Esophagus squamous epithelium (tissue), 4 donors: Measurements from ENCODE around the gene ABCB8.

ENCODE experiments used
- POLR2A ChIP-seq, 4 donors: fragments of 450-650 bp; IDR thresholded peaks; one replicate each; pipeline ENCODE4 v1.6.1; 2017; ENCODE audit warnings: antibody characterized with exemption in 4 of 4, mild to moderate bottlenecking in 4 of 4, moderate library complexity in 3 of 4
- TF ChIP-seq, protein P1 (sequence below), 6 experiments: fragments of 450-650 bp in 4 of 6; fragments of 200-600 bp in 2 of 6; sonication (generic) in 2 of 6; IDR thresholded peaks; one replicate each; pipeline ENCODE4 v1.5.1; 2016 to 2019; ENCODE audit warnings: antibody characterized with exemption in 6 of 6, mild to moderate bottlenecking in 4 of 6, moderate library complexity in 4 of 6

DNA sequence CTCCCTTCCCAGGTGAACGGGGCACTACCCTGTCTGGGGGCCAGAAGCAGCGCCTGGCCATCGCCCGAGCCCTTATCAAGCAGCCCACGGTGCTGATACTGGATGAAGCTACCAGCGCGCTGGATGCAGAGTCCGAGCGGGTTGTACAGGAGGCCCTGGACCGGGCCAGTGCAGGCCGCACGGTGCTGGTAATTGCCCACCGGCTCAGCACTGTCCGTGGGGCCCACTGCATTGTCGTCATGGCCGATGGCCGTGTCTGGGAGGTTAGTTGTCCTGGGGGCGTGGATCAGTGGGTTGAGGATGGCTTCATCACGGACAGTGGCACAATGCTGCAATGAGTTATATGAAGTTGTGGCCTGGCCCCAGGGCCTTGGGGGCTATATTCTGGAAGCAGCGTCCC is 15.7 kb downstream of the ABCB8 start:
- TF ChIP-seq, protein P1, sequence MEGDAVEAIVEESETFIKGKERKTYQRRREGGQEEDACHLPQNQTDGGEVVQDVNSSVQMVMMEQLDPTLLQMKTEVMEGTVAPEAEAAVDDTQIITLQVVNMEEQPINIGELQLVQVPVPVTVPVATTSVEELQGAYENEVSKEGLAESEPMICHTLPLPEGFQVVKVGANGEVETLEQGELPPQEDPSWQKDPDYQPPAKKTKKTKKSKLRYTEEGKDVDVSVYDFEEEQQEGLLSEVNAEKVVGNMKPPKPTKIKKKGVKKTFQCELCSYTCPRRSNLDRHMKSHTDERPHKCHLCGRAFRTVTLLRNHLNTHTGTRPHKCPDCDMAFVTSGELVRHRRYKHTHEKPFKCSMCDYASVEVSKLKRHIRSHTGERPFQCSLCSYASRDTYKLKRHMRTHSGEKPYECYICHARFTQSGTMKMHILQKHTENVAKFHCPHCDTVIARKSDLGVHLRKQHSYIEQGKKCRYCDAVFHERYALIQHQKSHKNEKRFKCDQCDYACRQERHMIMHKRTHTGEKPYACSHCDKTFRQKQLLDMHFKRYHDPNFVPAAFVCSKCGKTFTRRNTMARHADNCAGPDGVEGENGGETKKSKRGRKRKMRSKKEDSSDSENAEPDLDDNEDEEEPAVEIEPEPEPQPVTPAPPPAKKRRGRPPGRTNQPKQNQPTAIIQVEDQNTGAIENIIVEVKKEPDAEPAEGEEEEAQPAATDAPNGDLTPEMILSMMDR (IDR thresholded peaks at IDR 0.05): no peak
- TF ChIP-seq POLR2A (IDR thresholded peaks at IDR 0.05): no peak
